KMS-11 (cell line): ENCODE data around the gene ZNF554.
"Not testable (repeated sequence)": the region's sequence is repeated elsewhere in the genome, so short reads cannot be mapped to it uniquely, and the experiment has no call there.

ENCODE experiments used
- H2AFZ ChIP-seq: fragments of 200-600 bp; sonication (generic); 2 replicates; pipeline ENCODE4 v1.6.1; 2016; ENCODE audit warnings: antibody characterized with exemption, mixed run types, low read depth
- H3K27ac ChIP-seq: fragments of 200-600 bp; sonication (generic); 2 replicates; pipeline ENCODE4 v1.6.1; 2016; ENCODE audit warnings: mild to moderate bottlenecking, mixed run types
- H3K27me3 ChIP-seq: fragments of 200-600 bp; sonication (generic); 2 replicates; pipeline ENCODE4 v1.6.1; 2017; ENCODE audit warnings: mild to moderate bottlenecking, low read depth, mixed run types, moderate library complexity; ENCODE audit not compliant: insufficient read depth
- H3K36me3 ChIP-seq: fragments of 200-600 bp; sonication (generic); 2 replicates; pipeline ENCODE4 v1.6.1; 2017; ENCODE audit warnings: mild to moderate bottlenecking, mixed run types; ENCODE audit not compliant: insufficient read depth
- H3K4me1 ChIP-seq: fragments of 200-600 bp; sonication (generic); 2 replicates; pipeline ENCODE4 v1.6.1; 2016; ENCODE audit warnings: mild to moderate bottlenecking, low read depth, mixed run types; ENCODE audit not compliant: poor library complexity, severe bottlenecking
- H3K4me2 ChIP-seq: fragments of 200-600 bp; sonication (generic); 2 replicates; pipeline ENCODE4 v1.7.0; 2016; ENCODE audit warnings: mild to moderate bottlenecking, mixed run types
- H3K4me3 ChIP-seq: fragments of 200-600 bp; sonication (generic); IDR thresholded peaks from 2 replicates; pipeline ENCODE4 v1.6.1; 2017; ENCODE audit warnings: low read depth, low read length, mixed read lengths; ENCODE audit not compliant: insufficient read depth
- H3K79me2 ChIP-seq: fragments of 200-600 bp; sonication (generic); 2 replicates; pipeline ENCODE4 v1.6.1; 2016; ENCODE audit warnings: low read depth, mixed run types; ENCODE audit not compliant: insufficient read depth
- H3K9ac ChIP-seq: fragments of 200-600 bp; sonication (generic); 2 replicates; pipeline ENCODE4 v1.6.1; 2016; ENCODE audit warnings: mild to moderate bottlenecking, mixed run types
- H4K20me1 ChIP-seq: fragments of 200-600 bp; sonication (generic); 2 replicates; pipeline ENCODE4 v1.6.1; 2016; ENCODE audit warnings: mild to moderate bottlenecking, mixed run types; ENCODE audit not compliant: insufficient read depth
- TF ChIP-seq, protein P1 (sequence below): fragments of 200-600 bp; sonication (generic); conservative IDR thresholded peaks from 2 replicates; pipeline ENCODE4 v1.6.1; 2017; ENCODE audit warnings: low read depth, mild to moderate bottlenecking, antibody characterized with exemption, low read length, moderate library complexity, mixed read lengths

Gene ZNF554

GRCh38 chr19:2866495-2867024 is 46.9 kb downstream of the ZNF554 start:
- peaks cover 42% of the 10 kb centered on the region for H3K27me3 ChIP-seq
- no peaks in the 10 kb centered on the region for H3K4me1 ChIP-seq
- no peaks in the 10 kb centered on the region for H4K20me1 ChIP-seq
- H3K4me3 ChIP-seq = no peak overlapping the region
- no peak overlapping the region for H2AFZ ChIP-seq
- H3K9ac ChIP-seq = no peak overlapping the region
- no peak overlapping the region for H3K4me2 ChIP-seq
- no peak overlapping the region for H3K27ac ChIP-seq
- TF ChIP-seq, protein P1, sequence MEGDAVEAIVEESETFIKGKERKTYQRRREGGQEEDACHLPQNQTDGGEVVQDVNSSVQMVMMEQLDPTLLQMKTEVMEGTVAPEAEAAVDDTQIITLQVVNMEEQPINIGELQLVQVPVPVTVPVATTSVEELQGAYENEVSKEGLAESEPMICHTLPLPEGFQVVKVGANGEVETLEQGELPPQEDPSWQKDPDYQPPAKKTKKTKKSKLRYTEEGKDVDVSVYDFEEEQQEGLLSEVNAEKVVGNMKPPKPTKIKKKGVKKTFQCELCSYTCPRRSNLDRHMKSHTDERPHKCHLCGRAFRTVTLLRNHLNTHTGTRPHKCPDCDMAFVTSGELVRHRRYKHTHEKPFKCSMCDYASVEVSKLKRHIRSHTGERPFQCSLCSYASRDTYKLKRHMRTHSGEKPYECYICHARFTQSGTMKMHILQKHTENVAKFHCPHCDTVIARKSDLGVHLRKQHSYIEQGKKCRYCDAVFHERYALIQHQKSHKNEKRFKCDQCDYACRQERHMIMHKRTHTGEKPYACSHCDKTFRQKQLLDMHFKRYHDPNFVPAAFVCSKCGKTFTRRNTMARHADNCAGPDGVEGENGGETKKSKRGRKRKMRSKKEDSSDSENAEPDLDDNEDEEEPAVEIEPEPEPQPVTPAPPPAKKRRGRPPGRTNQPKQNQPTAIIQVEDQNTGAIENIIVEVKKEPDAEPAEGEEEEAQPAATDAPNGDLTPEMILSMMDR = no peak
- no peaks in the 10 kb centered on the region for H3K36me3 ChIP-seq
- H3K79me2 ChIP-seq = no peaks in the 10 kb centered on the region

DNA sequence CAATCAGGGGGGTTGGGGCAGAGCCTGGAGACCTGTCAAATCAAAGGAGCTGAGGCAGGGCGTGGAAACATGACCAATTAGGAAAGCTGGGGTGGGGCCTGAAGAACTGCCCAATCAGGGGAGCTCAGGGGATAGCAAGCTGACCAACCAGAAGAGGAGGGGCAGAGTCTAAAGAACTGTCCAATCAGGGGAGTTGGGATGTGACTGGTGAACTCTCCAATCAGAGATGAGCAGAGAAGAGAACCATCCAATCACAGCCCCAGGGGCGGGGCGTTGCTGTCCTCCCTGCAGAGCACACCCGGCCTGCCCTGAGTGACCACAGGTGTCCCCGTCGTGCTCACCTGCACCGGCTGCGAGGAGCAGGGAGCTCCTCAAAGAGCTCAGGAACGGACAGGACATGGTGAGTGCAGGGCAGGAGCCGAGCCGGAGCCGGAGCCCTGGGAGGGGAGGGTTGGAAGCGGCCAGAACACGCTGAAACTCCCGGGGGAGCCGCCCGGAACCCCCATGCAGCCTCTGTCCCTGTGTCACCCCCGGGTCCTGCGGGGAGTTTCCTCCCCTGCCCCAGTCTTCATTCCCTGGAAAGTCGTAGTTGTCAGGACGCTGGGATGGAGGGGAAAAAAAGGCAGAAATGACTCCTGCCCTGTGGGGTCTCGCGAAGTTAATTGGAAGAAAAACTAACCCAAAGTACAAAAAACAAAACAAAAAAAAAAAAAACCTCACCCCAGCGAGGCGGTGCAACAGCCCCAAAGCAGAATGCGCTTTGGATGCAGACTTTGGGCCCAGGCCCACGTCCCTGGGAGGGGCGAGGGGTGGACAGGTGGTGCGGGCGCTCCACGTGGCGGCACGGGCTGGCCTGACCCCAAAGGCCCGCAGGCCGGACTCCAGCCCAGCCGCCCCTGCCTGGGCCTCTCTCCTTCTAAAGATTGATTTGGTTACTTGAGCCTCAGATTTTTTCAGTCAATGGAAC is 47.6 kb downstream of the ZNF554 start, which contains the start of gene ZNF556:
ZNF556 (plus strand) TSS at position 311 of the 967 bp plus-strand sequence; CDS start at position 398, 87 bp downstream.
- H3K36me3 ChIP-seq = no peaks in the 10 kb centered on the region
- TF ChIP-seq, protein P1 = no peak
- no peaks in the 10 kb centered on the region for H4K20me1 ChIP-seq
- H3K4me3 ChIP-seq = no peak within 1 kb of the TSS
- H3K79me2 ChIP-seq = no peaks in the 10 kb centered on the region
- H3K4me1 ChIP-seq = no peaks in the 10 kb centered on the region
- no peak within 1 kb of the TSS for H3K9ac ChIP-seq
- no peak within 1 kb of the TSS for H3K4me2 ChIP-seq
- peaks cover 35% of the 10 kb centered on the region for H3K27me3 ChIP-seq
- no peak within 1 kb of the TSS for H2AFZ ChIP-seq
- no peak within 1 kb of the TSS for H3K27ac ChIP-seq

GRCh38 chr19:2869618-2870017 is 50.0 kb downstream of the ZNF554 start:
- no peak overlapping the region for H3K4me2 ChIP-seq
- no peak overlapping the region for H3K27ac ChIP-seq

DNA sequence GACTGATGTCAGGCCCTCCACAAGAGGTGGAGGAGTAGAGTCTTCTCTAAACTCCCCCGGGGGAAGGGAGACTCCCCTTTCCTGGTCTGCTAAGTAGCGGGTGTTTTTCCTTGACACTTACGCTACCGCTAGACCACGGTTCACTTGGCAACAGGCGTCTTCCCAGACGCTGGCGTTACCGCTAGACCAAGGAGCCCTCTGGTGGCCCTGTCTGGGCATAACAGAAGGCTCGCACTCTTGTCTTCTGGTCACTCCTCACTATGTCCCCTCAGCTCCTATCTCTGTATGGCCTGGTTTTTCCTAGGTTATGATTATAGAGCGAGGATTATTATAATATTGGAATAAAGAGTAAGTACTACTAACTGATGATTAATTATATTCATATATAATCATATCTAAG is 52.5 kb downstream of the ZNF554 start:
- not testable (repeated sequence) for H3K79me2 ChIP-seq, H3K4me2 ChIP-seq, H4K20me1 ChIP-seq, H3K4me3 ChIP-seq, H3K36me3 ChIP-seq, H2AFZ ChIP-seq, H3K27ac ChIP-seq, H3K4me1 ChIP-seq, H3K9ac ChIP-seq
- H3K27me3 ChIP-seq = peaks cover 19% of the 10 kb centered on the region; the same call in 1 of the 2 replicates

More at GRCh38 chr19:2869618-2870017, 50.0 kb downstream of the ZNF554 start:
- TF ChIP-seq, protein P1 = no peak
- Histone ChIP-seq H3K27me3 (peaks cover 25% of the 10 kb centered on the region), H3K79me2 (no peaks in the 10 kb centered on the region), H4K20me1 (no peaks in the 10 kb centered on the region), H3K36me3 (no peaks in the 10 kb centered on the region), H3K9ac (no peak overlapping the region), H3K4me3 (no peak overlapping the region), H3K4me1 (no peaks in the 10 kb centered on the region), H2AFZ (no peak overlapping the region)
